ENCODE data around the gene PRAME. TPM values are rescaled to one million over a fixed set of nuclear protein-coding genes. Genes with fewer than 3 reads are reported as not detected.

Gene PRAME
- total RNA-seq, 2 experiments from 2014 or later, result not detected

- Mint-ChIP-seq H3K36me3 (ENCODE audit: low read depth) (no peaks in the 10 kb centered on the region), H3K27ac (no peak overlapping the region), H3K4me1 (ENCODE audit: low read depth) (no peaks in the 10 kb centered on the region), H3K4me3 (no peak overlapping the region), H3K9me3 (no peaks in the 10 kb centered on the region), H3K27me3 (peaks cover 7% of the 10 kb centered on the region)
- ATAC-seq, result no peak
- intact Hi-C loops (cut with micrococcal nuclease), result loop anchor here (10.0 kb wide), 1 partner anchor 115 kb away; no protein-coding TSS in a partner anchor
- TF ChIP-seq CTCF (IDR thresholded peaks at IDR 0.05), result no peak
- ChIA-PET POLR2A (no interaction called here), CTCF (no interaction called here)
- no peak for DNase-seq
Measured at GRCh38 chr22:22579869-22580604, 21.0 kb upstream of the PRAME start.

GRCh38 chr22:22578702-22579424 lies 19.8 kb upstream of the PRAME start:
- Mint-ChIP-seq H3K9me3 (no peaks in the 10 kb centered on the region), H3K36me3 (ENCODE audit: low read depth) (no peaks in the 10 kb centered on the region), H3K27me3 (peaks cover 4% of the 10 kb centered on the region), H3K27ac (no peak overlapping the region), H3K4me3 (no peak overlapping the region), H3K4me1 (ENCODE audit: low read depth) (no peaks in the 10 kb centered on the region)
- intact Hi-C loops (cut with micrococcal nuclease), result no loop called here
- TF ChIP-seq CTCF (IDR thresholded peaks at IDR 0.05), result no peak
- ChIA-PET CTCF (interaction anchor here (1.2 to 1.3 kb wide), 2 partner anchors 8 to 20 kb away, joined by 3 read pairs; partner anchors contain the start of gene PRAME), POLR2A (no interaction called here)
- DNase-seq (no peak), ATAC-seq (no peak)

GRCh38 chr22:22576989-22577427 lies 17.9 kb upstream of the PRAME start:
- POLR2A ChIA-PET, result interaction anchor here (1.1 kb wide), 1 partner anchor 27 kb away, joined by 3 read pairs; no protein-coding TSS in a partner anchor
- no peak overlapping the region for H3K27ac Mint-ChIP-seq
- TF ChIP-seq CTCF (IDR thresholded peaks at IDR 0.05), result no peak
- intact Hi-C loops (cut with micrococcal nuclease), result no loop called here
- H3K36me3 Mint-ChIP-seq (ENCODE audit: low read depth), result no peaks in the 10 kb centered on the region
- no peaks in the 10 kb centered on the region for H3K9me3 Mint-ChIP-seq
- ATAC-seq (no peak), DNase-seq (no peak)
- no peaks in the 10 kb centered on the region for H3K4me1 Mint-ChIP-seq (ENCODE audit: low read depth)
- no peak overlapping the region for H3K4me3 Mint-ChIP-seq
- CTCF ChIA-PET, result interaction anchor here (0.9 to 2.5 kb wide), 19 partner anchors 10 to 439 kb away, joined by 3 to 30 read pairs (median 4); partner anchors contain the start of genes PRAME and ZNF280B
- H3K27me3 Mint-ChIP-seq, result peaks cover 2% of the 10 kb centered on the region

- Mint-ChIP-seq H3K9me3 (no peaks in the 10 kb centered on the region), H3K4me1 (ENCODE audit: low read depth) (no peaks in the 10 kb centered on the region), H3K27me3 (peaks cover 2% of the 10 kb centered on the region), H3K36me3 (ENCODE audit: low read depth) (no peaks in the 10 kb centered on the region), H3K4me3 (no peak overlapping the region), H3K27ac (no peak overlapping the region)
- ChIA-PET CTCF (interaction anchor here (0.7 to 2.5 kb wide), 22 partner anchors 9 to 1020 kb away, joined by 3 to 30 read pairs (median 4); partner anchors contain the start of genes PRAME and ZNF280B), POLR2A (interaction anchor here (1.1 kb wide), 1 partner anchor 26 kb away, joined by 3 read pairs; no protein-coding TSS in a partner anchor)
- ATAC-seq, result peak; percentile 24
- intact Hi-C loops (cut with micrococcal nuclease), result no loop called here
- TF ChIP-seq CTCF (IDR thresholded peaks at IDR 0.05), result peak; percentile 77
- peak; percentile 51 for DNase-seq
Measured at GRCh38 chr22:22576244-22576988, 17.4 kb upstream of the PRAME start.

Measured in activated CD8-positive, alpha-beta T cell treated with anti-CD3 and anti-CD28 coated beads for 36 hours (primary cell).